ENCODE results near the gene LGALS3. TPM values are rescaled to one million over a fixed set of nuclear protein-coding genes. Genes with fewer than 3 reads are reported as not detected.

Gene LGALS3
- total RNA-seq, 4 donors from 2014 or later = 388 to 2,805 (median 1,702) TPM

DNA sequence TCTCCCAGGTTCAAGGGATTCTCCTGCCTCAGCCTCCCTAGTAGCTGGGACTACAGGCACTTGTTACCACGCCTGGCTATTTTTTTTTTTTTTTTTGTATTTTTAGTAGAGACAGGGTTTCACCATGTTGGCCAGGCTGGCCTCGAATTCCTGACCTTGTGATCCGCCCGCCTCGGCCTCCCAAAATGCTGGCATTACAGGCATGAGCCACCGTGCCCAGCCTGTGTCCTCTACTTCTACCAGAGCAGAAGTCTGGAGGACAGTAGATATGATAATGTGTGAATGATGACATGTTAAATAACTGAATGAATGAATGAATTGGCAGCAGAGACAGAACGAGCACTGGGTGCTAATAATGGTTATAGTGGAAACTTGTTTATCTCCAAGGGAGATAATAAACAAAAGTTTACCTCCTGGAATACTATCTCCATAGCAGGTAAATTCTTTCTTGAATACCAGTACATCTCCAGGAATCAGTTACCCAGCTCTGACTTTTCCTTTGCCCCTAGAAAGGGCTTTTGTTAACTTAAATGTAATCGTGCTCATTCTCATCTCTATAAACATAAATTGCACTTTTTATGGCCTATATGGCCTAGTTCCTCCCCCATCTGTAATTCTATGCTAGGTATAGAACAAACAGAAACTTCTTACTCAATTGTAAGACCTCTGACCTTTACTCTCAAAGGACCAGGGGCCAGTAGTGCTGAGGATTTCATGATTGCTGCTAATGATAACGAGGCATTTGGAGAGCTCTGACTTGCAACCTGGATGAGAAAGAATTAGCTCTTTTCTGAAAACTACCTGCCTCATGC, 7.2 kb upstream of the LGALS3 start:
- Histone ChIP-seq H3K9me3 (no peaks in the 10 kb centered on the region), H3K27ac (peak overlapping the region; percentile 93 to 99 (median 98)), H3K27me3 (no peaks in the 10 kb centered on the region), H3K4me3 (peak overlapping the region in 1 of 4 donors; percentile 1), H3K36me3 (no peaks in the 10 kb centered on the region), H3K4me1 (peaks cover 22 to 99% (median 65%) of the 10 kb centered on the region in 4 donors)
- TF ChIP-seq EP300 (IDR thresholded peaks at IDR 0.05; ENCODE audit: low read depth) (no peak), POLR2AphosphoS5 (IDR thresholded peaks at IDR 0.05) (peak in 1 of 3 donors; percentile 19)
- DNase-seq = no peak
- in situ Hi-C loops (cut with MboI; ENCODE audit: low pct_ligation_motif_present in 1 of 4, low pct_unique_long_range_greater_than_20kb in 1 of 4, low sequenced_read_pairs in 3 of 4) = no loop called here
- intact Hi-C loops (cut with DNase I; ENCODE audit: low total_unique reads) = no loop called here
- WGBS, 2 donors (ENCODE audit: low coverage in 1 of 2) = 60 to 64% methylated on average over 6 to 9 of the region's 9 CpGs

- in situ Hi-C loops (cut with MboI; ENCODE audit: low pct_ligation_motif_present in 1 of 4, low pct_unique_long_range_greater_than_20kb in 1 of 4, low sequenced_read_pairs in 3 of 4) (no loop called here), intact Hi-C loops (cut with DNase I; ENCODE audit: low total_unique reads) (no loop called here)
- peaks cover 22 to 97% (median 65%) of the 10 kb centered on the region in 4 donors for H3K4me1 ChIP-seq
- 31 to 36% methylated on average over 7 to 8 of the region's 8 CpGs for WGBS, 2 donors (ENCODE audit: low coverage in 1 of 2)
- DNase-seq = peak; percentile 91
- TF ChIP-seq POLR2AphosphoS5 (IDR thresholded peaks at IDR 0.05) = peak; percentile 39 to 87 (median 78)
- peak; percentile 56 for TF ChIP-seq POLR2A (IDR thresholded peaks at IDR 0.05)
- TF ChIP-seq EP300 (IDR thresholded peaks at IDR 0.05; ENCODE audit: low read depth) = peak; percentile 23
- TF ChIP-seq, protein P1, sequence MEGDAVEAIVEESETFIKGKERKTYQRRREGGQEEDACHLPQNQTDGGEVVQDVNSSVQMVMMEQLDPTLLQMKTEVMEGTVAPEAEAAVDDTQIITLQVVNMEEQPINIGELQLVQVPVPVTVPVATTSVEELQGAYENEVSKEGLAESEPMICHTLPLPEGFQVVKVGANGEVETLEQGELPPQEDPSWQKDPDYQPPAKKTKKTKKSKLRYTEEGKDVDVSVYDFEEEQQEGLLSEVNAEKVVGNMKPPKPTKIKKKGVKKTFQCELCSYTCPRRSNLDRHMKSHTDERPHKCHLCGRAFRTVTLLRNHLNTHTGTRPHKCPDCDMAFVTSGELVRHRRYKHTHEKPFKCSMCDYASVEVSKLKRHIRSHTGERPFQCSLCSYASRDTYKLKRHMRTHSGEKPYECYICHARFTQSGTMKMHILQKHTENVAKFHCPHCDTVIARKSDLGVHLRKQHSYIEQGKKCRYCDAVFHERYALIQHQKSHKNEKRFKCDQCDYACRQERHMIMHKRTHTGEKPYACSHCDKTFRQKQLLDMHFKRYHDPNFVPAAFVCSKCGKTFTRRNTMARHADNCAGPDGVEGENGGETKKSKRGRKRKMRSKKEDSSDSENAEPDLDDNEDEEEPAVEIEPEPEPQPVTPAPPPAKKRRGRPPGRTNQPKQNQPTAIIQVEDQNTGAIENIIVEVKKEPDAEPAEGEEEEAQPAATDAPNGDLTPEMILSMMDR (IDR thresholded peaks at IDR 0.05) = no peak
- no peaks in the 10 kb centered on the region for H3K9me3 ChIP-seq
- peak overlapping the region in 1 of 4 donors; percentile 1 for H3K4me3 ChIP-seq
- H3K27me3 ChIP-seq = no peaks in the 10 kb centered on the region
- H3K36me3 ChIP-seq = no peaks in the 10 kb centered on the region
- peak overlapping the region; percentile 93 to 99 (median 98) for H3K27ac ChIP-seq
These were observed 6.5 kb upstream of the LGALS3 start for GRCh38 chr14:55122440-55122986.

GRCh38 chr14:55123101-55123500, 6.0 kb upstream of the LGALS3 start:
- WGBS, 2 donors (ENCODE audit: low coverage in 1 of 2) = 77% methylated on average over 8 of the region's 8 CpGs; no CpG with 5 or more reads in 1 of the 2 donors
- Histone ChIP-seq H3K36me3 (no peaks in the 10 kb centered on the region), H3K4me1 (peaks cover 22 to 97% (median 64%) of the 10 kb centered on the region in 4 donors), H3K9me3 (no peaks in the 10 kb centered on the region), H3K4me3 (no peak overlapping the region), H3K27me3 (no peaks in the 10 kb centered on the region), H3K27ac (peak overlapping the region; percentile 93 to 99 (median 98))
- intact Hi-C loops (cut with DNase I; ENCODE audit: low total_unique reads) (no loop called here), in situ Hi-C loops (cut with MboI; ENCODE audit: low pct_ligation_motif_present in 1 of 4, low pct_unique_long_range_greater_than_20kb in 1 of 4, low sequenced_read_pairs in 3 of 4) (no loop called here)
- no peak for DNase-seq
- TF ChIP-seq POLR2A (IDR thresholded peaks at IDR 0.05) = no peak
- TF ChIP-seq, protein P1 (IDR thresholded peaks at IDR 0.05) = no peak
- no peak for TF ChIP-seq POLR2AphosphoS5 (IDR thresholded peaks at IDR 0.05)
- no peak for TF ChIP-seq EP300 (IDR thresholded peaks at IDR 0.05; ENCODE audit: low read depth)

DNA sequence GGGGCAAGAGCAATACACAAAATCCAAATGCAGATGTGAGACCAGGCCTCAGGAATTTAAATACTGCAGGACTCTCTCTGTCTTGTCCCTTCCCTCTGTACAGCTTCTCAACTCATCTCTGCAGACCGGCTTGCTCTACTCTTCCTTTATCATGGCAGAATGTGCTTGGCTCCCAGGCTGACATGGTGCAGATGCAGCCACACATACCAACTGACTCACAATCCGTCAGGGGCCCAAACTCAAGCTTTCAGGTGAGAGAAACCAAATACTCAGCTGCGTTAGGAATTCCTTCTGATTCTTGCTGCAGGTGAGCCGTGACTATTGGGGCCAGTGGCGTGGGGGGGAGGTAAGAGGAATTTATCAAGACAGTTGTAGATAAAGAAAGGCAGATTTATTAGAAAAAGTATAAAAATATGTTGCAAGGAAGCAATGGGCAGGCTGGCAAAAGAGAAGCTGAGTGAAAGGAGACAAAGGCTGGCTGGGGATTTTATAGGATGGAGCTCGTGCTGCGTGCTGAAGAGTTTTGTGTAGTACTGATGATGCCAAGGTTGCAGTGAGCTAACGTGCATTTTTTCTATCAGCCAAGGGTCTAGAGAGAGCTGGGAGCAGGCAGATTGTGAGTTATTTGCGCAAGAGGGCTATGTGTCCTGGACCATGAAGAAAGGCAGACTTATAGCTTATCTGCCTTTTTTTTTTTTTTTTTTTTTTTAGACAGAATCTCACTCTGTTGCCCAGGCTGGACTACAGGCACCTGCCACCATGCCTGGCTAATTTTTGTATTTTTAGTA, 5.0 kb upstream of the LGALS3 start:
- TF ChIP-seq, protein P1 (IDR thresholded peaks at IDR 0.05) = no peak
- TF ChIP-seq EP300 (IDR thresholded peaks at IDR 0.05; ENCODE audit: low read depth) = no peak
- no peak for TF ChIP-seq POLR2AphosphoS5 (IDR thresholded peaks at IDR 0.05)
- no peak for TF ChIP-seq POLR2A (IDR thresholded peaks at IDR 0.05)

More for the DNA sequence above, 5.0 kb upstream of the LGALS3 start:
- no peaks in the 10 kb centered on the region for H3K27me3 ChIP-seq
- H3K9me3 ChIP-seq = no peaks in the 10 kb centered on the region
- intact Hi-C loops (cut with DNase I; ENCODE audit: low total_unique reads) (no loop called here), in situ Hi-C loops (cut with MboI; ENCODE audit: low pct_ligation_motif_present in 1 of 4, low pct_unique_long_range_greater_than_20kb in 1 of 4, low sequenced_read_pairs in 3 of 4) (no loop called here)
- H3K4me3 ChIP-seq = no peak overlapping the region
- DNase-seq = no peak
- no peaks in the 10 kb centered on the region for H3K36me3 ChIP-seq
- H3K27ac ChIP-seq = peak overlapping the region; percentile 93 to 99 (median 98)
- H3K4me1 ChIP-seq = peaks cover 22 to 95% (median 65%) of the 10 kb centered on the region in 4 donors
- WGBS, 2 donors (ENCODE audit: low coverage in 1 of 2) = 84 to 92% methylated on average over 5 to 9 of the region's 9 CpGs

Measured in transverse colon (tissue), 4 donors.